NCI-H345 treated with DMSO at 0.1 percent for 48 hours (cell line): Measurements from ENCODE around the gene FLACC1.
"Not testable (repeated sequence)": the region's sequence is repeated elsewhere in the genome, so short reads cannot be mapped to it uniquely, and the experiment has no call there.

Source experiments
- DNase-seq: peaks from one replicate; lab custom pipeline; 2025; ENCODE audit not compliant: unreplicated experiment; lab: John Stamatoyannopoulos, UW

Gene FLACC1

DNA sequence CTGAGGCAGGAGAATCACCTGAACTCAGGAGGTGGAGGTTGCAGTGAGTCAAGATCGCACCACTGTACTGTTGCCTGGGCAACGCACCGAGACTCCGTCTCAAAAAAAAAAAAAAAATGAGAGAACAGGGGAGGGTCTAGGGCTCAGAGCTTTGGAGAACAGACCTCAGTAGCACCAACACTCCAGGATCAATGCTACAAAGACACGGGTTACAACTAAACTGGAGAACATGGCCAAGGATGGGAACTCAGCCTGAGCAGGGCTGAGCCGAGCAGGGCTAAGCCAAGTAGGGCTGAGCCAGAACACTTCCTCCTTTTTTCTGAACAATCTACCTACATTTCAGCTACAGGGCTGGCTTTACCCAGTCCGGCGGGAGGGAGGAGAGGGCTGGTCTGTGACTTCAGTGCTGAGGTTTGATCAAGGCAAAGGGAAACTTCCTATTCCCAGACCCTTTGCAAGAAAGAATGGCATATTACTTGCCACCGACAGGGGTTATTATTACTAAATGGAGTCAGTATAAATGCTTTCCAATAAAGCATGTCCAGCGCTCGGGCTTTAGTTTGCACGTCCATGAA, 99.7 kb downstream of the FLACC1 start:
- DNase-seq = no peak

- no peak for DNase-seq
Observed at GRCh38 chr2:201256082-201256481, 101.1 kb downstream of the FLACC1 start.

- DNase-seq = no peak
Observed at GRCh38 chr2:201255408-201256033, 101.6 kb downstream of the FLACC1 start.

DNA sequence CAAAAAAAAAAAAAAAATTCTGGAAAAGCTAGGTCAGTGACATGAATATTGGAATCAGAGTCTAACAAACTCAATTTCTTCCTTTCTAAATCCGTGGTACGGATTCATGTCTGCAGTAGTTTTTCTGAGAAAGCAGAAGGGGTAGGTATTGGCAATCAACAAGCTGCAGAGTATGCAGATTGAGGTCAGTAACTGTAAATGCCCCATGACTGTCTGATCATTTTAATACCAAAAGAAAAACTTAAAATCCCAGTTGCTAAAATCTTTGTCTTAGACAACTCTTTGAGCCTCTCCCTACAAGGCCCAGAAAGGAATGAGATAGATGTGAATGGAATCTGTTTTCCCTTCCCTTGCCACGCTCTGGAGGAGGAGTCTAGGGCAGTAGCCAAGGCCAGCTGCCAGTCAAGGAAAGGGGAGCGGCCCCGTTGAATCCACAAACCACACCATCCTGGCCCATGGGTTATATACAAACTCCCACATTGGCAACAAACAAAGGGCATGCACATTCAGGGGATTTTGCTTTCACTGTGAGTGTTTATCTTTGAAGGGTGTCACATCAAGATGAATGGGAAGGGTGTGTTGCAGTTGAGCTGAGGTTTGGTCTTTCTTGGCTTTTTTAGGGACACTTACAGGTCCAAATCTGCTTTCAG, 102.9 kb downstream of the FLACC1 start:
- no peak for DNase-seq

DNA sequence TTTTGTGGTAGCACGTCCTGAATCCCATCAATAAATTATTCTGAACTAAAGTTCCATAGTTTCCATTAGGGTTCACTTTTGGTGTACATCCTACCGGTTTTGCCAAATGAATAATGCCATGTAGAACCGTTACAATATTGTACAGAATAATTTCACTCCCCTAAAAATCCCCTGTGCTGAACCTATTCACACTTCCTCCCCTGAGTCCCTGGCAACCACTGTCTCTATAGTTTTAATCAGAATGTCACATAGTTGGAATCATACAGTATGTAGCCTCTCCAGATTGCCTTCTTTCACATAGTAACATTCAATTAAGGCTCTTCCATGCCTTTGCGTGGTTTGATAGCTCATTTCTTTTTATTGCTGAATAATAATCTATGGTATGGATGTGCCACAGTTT, 106.4 kb downstream of the FLACC1 start:
- no peak for DNase-seq

GRCh38 chr2:201249889-201250288, 107.3 kb downstream of the FLACC1 start:
- DNase-seq = no peak

DNA sequence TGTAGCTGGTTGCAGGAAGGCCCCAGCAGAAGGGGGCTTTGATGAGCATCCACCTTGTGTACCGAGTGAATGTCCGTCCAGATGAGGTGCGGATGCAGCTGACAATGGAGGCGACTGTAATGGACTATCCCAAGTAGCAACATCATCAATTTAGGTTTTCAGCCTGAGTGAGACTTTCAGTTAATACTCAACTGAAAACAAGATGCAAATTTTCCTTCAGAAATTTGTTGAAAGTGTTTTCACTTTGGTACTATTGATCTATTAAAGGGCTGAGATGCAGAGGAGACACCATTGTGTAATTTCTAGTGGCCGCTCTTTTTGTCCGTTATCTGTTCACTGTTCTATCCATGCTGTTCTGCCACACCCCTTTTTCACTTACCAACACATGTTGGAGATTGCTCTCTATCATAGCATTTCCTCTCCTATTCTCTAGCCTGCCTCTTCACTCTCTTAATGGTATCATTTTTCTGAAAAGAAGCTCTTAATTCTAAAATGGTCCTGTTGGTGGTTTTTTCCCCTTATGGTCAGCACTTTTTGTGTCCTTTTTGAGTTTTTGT, 108.8 kb downstream of the FLACC1 start:
- no peak for DNase-seq

DNA sequence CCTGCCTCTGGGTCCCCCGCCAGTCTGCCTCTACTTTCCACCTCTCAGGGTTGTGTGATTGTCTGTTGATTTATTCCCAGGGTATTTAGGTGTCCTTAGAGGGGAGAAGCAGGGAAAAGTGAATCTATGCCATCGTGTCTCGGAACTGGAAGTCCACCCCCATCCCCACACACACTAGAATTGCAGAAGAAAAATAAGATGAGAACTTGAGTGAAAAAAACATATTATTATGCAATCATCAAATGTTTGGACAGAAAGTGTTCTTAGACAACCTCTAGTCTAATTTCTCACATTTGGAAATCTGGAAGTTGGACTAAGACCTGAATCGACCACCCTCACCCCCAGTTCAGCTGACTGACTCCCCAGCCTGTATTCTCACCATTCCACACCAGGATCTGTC, 110.9 kb downstream of the FLACC1 start:
- no peak for DNase-seq

DNA sequence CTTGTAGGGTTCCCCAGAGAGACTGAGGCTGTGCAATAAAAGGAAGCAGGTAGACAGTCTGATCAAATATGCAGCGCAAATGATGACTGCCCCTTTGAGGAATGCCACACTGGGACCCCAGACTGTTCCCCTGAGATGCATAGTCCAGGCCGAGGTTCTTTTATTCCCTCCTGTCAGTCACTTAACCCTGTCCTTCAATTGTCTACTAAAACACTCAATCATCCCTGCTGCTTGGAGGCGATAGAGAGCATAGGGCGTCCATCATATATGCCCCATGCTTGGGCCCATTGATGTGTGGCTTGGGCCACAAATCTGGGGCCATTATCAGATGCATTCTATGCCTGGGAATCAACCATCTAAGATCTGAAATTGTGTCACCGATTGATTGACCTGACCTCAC, 112.3 kb downstream of the FLACC1 start:
- DNase-seq = no peak

DNA sequence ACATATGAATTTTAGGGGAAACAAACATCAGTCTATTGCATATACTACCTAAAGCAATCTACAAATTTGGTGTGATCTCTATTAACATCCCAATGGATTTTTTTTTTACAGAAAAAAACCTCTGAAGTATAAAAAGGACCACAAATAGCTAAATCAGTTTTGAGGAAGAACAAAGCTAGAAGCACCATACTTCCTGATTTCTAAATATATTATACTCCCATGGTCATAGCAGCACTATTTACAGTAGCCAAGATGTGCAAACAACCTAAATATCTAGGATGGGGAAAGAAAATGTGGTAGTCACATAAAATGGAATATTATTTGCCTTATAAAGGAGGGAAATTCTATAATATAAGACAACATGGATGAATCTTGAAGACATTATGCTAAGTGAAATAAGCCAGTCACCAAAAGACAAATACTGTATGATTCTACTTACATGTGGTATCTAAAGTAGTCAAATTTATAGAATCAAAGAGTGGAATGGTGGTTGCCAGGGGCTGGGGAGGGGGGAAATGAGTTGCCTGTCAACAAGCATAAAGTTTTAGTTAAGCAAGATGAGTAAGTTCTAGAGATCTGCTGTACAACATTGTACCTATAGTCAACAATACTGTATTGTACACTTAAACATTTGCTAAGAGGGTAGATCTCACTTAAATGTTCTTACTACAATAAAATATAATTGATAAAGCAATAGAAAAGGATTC, 114.4 kb downstream of the FLACC1 start:
- no peak for DNase-seq

DNA sequence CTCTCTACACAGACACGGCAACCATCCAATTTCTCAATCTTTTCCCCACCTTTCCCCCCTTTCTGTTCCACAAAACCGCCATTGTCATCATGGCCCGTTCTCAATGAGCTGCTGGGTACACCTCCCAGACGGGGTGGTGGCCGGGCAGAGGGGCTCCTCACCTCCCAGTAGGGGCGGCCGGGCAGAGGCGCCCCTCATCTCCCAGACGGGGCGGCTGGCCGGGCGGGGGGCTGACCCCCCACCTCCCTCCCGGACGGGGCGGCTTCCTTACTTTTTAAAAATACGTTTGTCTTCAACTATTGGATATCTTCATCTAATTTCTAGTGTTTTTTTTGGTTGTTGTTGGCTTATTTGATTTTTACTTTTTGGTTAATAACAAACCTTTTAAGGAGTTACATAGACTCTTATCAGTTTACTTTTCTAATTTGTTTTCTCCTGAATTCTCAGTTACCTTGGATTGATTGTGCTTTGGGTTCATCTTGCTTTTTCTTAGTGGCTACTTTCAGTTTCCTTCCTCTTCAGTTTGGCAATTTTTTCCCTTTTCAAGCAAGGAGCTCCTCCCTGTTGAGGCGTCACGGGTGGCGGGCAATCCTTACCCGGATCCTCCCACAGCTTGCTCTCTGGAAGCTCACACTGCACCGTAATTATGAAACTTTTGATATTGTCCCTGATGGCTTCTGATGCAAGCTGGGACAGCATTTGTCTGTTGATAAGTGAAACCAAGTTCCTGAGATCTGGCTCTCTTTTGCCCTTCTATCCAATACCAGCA, 117.8 kb downstream of the FLACC1 start:
- DNase-seq = not testable (repeated sequence)
